Head of caudate nucleus (tissue), 42 donors: ENCODE measurements around the gene TMEM234.

Experiments used
- DNase-seq, 42 donors: peaks; one replicate each; pipeline versions ENCODE4 v3.0.0 to v3.0.0-alpha.2; 2020 to 2021; ENCODE audit warnings: mixed read lengths in 7 of 42
- intact Hi-C: fragments of 100-400 bp; cut with DNase I; formaldehyde crosslinking; loops from one replicate; pipeline ENCODE4 v1.15.0; 2022

Gene TMEM234

GRCh38 chr1:32184650-32185049 lies 37.5 kb downstream of the TMEM234 start:
- DNase-seq, result no peak
- intact Hi-C loops, result no loop called here

GRCh38 chr1:32182060-32182459 lies 40.1 kb downstream of the TMEM234 start:
- intact Hi-C loops, result no loop called here
- no peak for DNase-seq

GRCh38 chr1:32181563-32181962 lies 40.6 kb downstream of the TMEM234 start:
- DNase-seq, result no peak
- intact Hi-C loops, result no loop called here

- intact Hi-C loops, result no loop called here
- no peak for DNase-seq
Observed at GRCh38 chr1:32181065-32181464, 41.1 kb downstream of the TMEM234 start.

GRCh38 chr1:32180186-32181060 lies 41.7 kb downstream of the TMEM234 start:
- peak in 38 of 42 donors; percentile 19 to 67 (median 46) for DNase-seq
- intact Hi-C loops, result no loop called here

- DNase-seq, result peak; percentile 82 to 98 (median 95)
- intact Hi-C loops, result loop anchor here (5.0 kb wide), 1 partner anchor 67 kb away; no protein-coding TSS in a partner anchor
Observed at GRCh38 chr1:32179443-32180185, 42.5 kb downstream of the TMEM234 start, which contains the start of gene TXLNA. Gene TXLNA (plus strand): TSS chr1:32179675. CDS start chr1:32180346, 671 bp downstream.

- DNase-seq, result peak in 1 of 42 donors; percentile 11
- intact Hi-C loops, result loop anchor here (5.0 kb wide), 1 partner anchor 67 kb away; no protein-coding TSS in a partner anchor
Observed at GRCh38 chr1:32179193-32179442, 43.0 kb downstream of the TMEM234 start.

- DNase-seq, result no peak
- intact Hi-C loops, result loop anchor here (5.0 kb wide), 1 partner anchor 66 kb away; no protein-coding TSS in a partner anchor
Observed at GRCh38 chr1:32178380-32179192, 43.6 kb downstream of the TMEM234 start.

- intact Hi-C loops, result no loop called here
- no peak for DNase-seq
Observed at GRCh38 chr1:32172621-32173245, 49.4 kb downstream of the TMEM234 start.

GRCh38 chr1:32170991-32171390 lies 51.2 kb downstream of the TMEM234 start:
- intact Hi-C loops, result no loop called here
- no peak for DNase-seq
